ENCODE data around the gene FZD4.
"Not testable (repeated sequence)": the region's sequence is repeated elsewhere in the genome, so short reads cannot be mapped to it uniquely, and the experiment has no call there.

FZD4 gene

GRCh38 chr11:86955361-86956120, at the start of gene FZD4:
TSS of gene FZD4 (minus strand) at chr11:86955395. CDS start at chr11:86955085, 310 bp downstream.
- DNase-seq (ENCODE audit: low spot score), result peak; percentile 69

DNA sequence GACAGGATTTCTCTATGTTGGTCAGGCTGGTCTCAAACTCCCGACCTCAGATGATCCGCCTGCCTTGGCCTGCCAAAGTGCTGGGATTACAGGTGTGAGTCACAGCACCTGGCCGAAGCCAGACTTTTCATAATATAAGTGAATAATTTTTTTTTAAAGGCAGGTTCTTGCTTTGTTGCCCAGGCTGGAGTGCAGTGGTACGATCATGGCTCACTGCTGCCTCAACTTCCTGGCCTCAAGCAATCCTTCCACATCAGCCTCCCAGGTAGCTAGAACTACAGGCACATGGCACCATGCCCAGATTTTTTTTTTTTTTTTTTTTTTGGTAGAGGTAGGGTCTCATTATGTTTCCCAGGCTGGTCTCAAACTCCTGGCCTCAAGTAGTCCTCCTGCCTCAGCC, 49.1 kb upstream of the FZD4 start:
- not testable (repeated sequence) for DNase-seq (ENCODE audit: low spot score)

GRCh38 chr11:87002918-87003317, 47.7 kb upstream of the FZD4 start:
- DNase-seq (ENCODE audit: low spot score), result no peak

DNA sequence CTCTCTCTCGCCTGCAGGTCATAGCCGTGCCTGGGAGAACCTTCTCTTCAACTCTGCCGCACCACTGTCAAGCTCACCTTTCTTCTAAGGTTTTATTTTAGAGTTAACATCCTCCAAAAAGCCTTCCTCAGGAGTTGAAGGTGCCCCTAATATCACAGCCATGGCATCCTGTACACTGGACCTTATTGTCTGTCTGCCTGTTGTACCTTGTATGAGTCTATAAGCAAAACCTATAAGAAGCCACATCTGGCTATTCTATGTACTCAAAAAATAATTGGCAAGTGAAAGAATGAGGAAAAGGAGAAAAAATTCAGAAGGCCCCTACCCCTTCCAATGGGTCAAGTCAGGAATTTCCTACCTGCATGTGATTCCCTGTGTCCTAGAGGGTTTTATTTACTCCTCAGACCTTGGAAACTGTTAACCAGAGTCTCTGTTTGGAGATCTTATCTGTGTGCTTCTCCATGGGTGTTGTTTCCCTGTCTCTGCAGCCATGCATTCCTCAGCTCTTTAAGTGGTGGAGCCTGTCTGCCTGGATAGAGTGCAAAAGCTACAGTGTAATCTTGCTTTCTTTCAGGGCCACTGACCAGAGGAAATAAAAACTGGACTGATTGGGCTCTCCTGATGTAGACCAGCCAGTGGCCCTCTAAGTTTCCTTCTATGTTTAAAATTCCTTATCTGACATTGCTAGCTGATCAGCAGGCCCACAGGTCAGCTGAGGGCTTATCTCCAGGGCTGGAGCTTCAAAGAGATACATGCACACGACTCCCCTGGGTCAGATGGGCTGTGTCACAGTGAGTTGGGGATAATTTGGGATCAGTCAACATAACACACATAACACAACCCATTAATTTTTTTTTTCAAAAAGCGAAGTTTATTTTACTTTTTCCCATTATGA, 44.9 kb upstream of the FZD4 start:
- DNase-seq (ENCODE audit: low spot score), result no peak

DNA sequence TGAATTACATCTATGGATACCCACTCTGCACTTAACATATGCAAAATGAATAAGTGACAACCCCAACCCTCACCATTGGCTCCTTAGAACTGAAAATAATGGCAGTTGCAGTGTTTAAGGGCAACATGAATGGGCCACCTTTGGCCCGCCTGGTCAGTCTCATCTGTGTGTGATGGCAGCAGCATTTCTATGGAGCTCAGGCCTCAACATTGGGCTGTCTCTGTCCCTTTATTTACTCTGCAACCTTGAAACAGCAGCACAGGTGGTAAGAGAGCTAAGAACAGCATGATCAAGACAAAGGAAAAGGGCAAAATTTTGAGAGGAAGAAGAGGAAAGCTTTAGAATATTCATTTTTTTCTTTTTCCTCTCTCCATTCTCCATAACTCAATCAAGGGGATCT, 44.2 kb upstream of the FZD4 start:
- no peak for DNase-seq (ENCODE audit: low spot score)

GRCh38 chr11:86996953-86997570, 41.9 kb upstream of the FZD4 start:
- DNase-seq (ENCODE audit: low spot score), result no peak

DNA sequence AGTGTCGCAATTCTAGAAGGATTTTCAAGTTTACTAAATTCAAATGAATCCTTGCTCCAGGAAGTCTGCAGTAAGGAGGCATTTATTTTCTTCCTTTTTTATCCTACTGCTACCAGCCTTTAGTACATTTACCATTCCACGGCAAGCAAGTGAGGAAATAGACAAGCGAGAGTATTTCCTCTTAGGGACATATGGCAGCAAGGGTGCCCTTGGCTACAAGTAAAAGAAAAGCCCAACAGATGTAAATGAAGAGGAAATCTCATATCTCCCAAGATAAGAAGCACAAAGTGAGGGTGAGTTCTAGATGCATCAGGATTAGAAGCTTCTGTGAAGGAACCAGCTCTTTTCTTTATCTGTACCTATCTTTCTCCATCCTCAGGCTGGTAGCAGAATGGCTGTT, 37.8 kb upstream of the FZD4 start:
- no peak for DNase-seq (ENCODE audit: low spot score)

DNA sequence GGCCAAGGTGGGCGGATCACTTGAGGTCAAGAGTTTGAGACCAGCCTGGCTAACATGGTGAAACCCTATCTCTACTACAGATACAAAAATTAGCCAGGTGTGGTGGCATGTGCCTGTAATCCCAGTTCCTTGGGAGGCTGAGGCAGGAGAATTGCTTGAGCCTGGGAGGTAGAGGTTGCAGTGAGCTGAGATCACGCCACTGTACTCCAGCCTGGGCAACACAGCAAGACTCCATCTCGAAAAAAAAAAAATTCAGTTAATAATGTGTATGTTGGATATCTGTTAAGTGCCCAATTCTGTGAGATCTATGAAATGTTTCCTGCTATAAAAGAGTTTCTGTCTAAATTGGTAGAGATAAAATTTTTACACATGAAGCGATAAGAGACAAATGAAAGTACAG, 37.1 kb upstream of the FZD4 start:
- not testable (repeated sequence) for DNase-seq (ENCODE audit: low spot score)

DNA sequence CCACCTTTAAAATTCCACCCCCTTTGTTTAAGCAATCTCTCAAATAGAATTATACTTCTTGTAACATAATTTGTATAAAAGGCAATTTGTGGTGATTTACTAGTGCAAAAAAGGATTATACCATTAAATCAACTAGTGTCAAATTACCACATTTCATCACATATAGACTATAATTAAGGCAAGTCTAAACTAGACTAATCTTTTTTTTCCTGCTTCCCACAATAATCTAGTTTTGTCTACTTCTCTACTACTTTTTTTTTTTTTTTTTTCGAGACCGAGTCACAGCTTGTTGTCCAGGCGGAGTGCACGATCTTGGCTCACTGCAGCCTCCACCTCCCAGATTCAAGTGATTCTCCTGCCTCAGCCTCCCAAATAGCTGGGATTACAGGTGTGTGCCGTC, 36.1 kb upstream of the FZD4 start:
- DNase-seq (ENCODE audit: low spot score), result no peak

DNA sequence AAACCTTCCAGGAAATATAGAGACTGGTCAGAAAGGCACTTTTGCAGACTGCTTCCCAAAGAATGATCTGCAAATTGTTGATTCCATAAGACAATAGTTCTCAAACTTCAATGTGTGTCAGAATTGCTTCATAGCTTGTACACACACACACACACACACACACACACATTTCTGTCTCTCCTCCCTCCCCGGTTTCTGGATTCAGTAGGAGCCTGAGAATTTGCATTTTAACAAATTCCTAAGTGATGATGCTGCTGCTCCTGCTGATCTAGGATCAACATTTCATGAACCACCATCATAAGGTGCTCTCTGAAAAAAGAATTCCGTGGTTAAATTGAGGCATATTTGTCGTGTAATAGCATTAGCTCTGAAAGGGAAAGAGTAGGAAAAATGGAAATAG, 35.3 kb upstream of the FZD4 start:
- DNase-seq (ENCODE audit: low spot score), result no peak

DNA sequence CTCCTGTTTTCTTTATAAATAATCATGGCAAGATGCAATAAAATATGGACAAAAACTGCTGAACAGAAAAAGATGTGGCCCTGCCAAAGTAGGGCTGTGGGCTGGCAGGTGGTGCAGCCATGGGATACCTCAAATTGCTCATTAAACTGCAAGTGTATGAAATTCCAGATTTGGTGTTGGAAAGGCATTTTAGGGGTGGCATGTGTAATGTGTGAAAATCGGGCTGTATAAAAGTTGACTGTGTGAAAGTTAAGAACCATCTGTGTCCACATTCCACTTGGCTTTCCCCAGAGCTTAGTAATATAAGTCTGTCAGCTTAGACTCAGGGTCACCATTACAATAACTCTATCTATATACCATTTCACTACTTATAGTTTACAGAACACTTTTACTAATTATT, 34.8 kb upstream of the FZD4 start:
- no peak for DNase-seq (ENCODE audit: low spot score)

- no peak for DNase-seq (ENCODE audit: low spot score)
These were observed 33.2 kb upstream of the FZD4 start for GRCh38 chr11:86988351-86988881.

GRCh38 chr11:86987679-86988078, 32.5 kb upstream of the FZD4 start:
- DNase-seq (ENCODE audit: low spot score), result no peak

DNA sequence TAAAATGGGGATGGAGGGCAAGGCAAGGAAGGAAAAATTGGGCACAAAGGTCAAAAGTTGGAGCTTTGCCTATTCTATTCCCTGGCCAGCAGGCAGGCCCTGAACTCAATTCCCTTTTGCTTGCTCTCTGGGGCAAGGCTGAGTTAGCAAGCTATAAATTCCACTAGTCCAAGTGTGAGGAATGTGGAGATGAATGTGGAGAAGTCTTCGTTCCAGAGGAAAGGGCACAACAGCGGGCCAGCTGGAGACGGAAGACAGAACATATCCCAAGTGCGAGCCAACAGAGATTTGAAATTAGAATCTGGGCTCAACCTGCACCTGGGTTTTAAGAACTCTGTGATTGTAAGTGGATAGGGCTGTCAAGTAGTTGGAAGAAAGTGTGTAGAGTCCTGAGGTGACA, 29.5 kb upstream of the FZD4 start:
- DNase-seq (ENCODE audit: low spot score), result no peak

- no peak for DNase-seq (ENCODE audit: low spot score)
These were observed 27.9 kb upstream of the FZD4 start for GRCh38 chr11:86983021-86983488.

DNA sequence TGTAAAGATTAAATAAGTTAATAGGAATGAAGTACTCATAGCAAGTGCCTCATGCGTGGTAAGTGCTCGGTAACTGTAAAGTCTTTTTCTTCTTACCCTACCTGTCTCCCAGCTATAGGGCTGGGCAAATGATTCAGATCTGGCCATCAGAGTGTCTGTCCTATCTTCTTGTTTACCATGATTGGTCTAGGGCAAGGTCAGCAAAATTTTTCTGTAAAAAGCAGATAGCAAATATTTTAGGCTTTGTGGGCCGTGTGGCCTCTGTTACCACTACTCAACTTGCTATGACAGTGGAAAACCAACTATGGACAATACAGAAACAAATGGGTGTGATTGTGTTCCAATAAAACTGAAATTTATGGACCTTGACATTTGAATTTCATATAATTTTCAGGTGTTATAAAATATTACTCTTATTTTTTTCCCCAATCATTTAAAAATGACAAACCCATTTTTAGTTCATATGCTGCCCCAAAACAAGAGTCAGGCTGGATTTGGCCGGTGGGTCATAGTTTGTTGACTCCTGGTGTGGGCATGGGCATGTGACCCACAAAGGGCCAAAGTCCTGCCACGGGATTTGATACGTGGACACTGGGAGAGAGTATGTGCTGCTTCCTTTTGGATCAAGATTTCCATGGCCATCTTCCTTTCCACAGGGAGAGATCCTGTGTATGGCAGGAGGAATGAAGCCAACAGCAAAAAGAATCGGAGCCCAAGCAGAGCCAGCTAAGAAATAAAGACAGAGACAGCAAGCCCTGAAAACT, 26.8 kb upstream of the FZD4 start:
- DNase-seq (ENCODE audit: low spot score), result no peak

GRCh38 chr11:86980086-86980796, 25.0 kb upstream of the FZD4 start:
- no peak for DNase-seq (ENCODE audit: low spot score)

DNA sequence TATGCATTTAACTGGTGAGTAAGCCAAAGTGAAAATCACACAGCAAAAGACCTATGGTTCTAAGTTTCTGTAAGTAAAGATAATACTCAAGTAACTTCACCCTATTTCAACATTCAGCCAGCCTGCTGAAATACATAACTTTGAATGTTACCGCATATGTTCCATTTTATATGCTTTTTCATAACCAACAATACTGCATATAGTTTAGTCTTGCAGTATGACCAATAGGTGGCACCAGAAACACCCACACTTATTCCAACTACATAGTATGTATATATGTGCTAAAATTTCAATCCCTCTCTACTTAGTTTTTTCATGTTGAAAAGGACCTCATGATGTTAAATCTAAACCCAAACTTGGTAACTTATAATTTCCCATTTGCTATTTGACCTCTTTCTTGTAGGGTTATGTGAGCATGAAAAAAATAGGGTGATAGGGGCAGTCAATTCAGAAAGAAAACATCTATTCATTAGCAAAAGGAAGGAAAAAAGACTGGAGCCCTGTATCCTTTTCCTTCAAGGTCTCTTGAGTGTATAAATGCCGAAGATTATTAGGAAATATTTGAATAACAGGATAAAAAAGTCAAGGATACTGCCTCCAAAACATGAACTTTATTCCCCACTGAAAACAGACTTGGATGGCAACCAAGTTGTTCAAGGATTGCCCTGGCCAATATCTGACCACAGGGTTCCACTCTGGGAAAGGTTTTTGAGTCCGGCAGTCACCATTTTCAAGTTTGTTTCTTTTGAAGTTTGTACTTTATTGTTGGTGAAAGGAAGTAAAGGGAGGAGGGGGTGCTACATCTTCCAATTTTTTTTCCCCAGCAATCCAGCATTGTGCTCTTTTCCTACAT, 23.8 kb upstream of the FZD4 start:
- no peak for DNase-seq (ENCODE audit: low spot score)

DNA sequence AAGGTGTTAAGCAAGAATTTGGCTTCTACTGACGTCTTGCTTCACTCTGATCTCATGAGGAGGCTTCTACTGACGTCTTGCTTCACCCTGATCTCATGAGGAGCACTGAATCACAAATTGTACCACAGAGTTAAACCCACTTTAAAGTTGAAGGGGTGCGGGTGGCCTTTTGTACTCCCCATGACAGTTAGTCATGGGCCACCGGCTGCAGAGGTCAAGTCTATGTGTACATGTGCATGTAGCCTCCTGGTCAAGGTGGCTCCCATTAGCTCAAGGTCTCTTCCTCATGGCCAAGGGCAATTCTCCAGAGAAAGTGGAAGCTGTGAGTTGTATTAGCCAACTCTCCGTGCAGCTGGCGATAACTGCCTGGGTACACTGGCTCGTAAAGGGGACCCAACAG, 23.1 kb upstream of the FZD4 start:
- DNase-seq (ENCODE audit: low spot score), result no peak

GRCh38 chr11:86977441-86978050, 22.4 kb upstream of the FZD4 start:
- no peak for DNase-seq (ENCODE audit: low spot score)
